GM12892 (cell line): ENCODE results near the gene NTRK3.

Source experiments
- DNase-seq: peaks from one replicate; pipeline ENCODE4 v3.0.0; 2011; ENCODE audit not compliant: insufficient read length
- FAIRE-seq: peaks from 2 replicates; lab custom pipeline; 2011; peaks lifted over from hg19 to GRCh38; lab: Jason Lieb, UNC
- POLR2A ChIP-seq: IDR thresholded peaks from 2 replicates; pipeline ENCODE4 v1.6.1; 2011; ENCODE audit warnings: low read depth, low read length, control low read depth
- POLR2AphosphoS5 ChIP-seq: IDR thresholded peaks from 2 replicates; pipeline ENCODE4 v1.6.1; 2011; ENCODE audit warnings: low read depth, low read length, control low read depth
- TAF1 ChIP-seq: IDR thresholded peaks from 2 replicates; pipeline ENCODE4 v1.6.1; 2011; ENCODE audit warnings: low read depth, mild to moderate bottlenecking, control low read depth, low read length, borderline replicate concordance

NTRK3 gene

GRCh38 chr15:87944691-87945090 lies 311.8 kb downstream of the NTRK3 start:
- TF ChIP-seq POLR2A (no peak), POLR2AphosphoS5 (no peak), TAF1 (no peak)
- FAIRE-seq (no peak), DNase-seq (no peak)

GRCh38 chr15:87944050-87944449 lies 312.5 kb downstream of the NTRK3 start:
- no peak for TF ChIP-seq POLR2AphosphoS5
- no peak for TF ChIP-seq POLR2A
- TF ChIP-seq TAF1 = no peak
- no peak for FAIRE-seq
- no peak for DNase-seq

GRCh38 chr15:87943626-87944025 lies 312.9 kb downstream of the NTRK3 start:
- FAIRE-seq (no peak), DNase-seq (no peak)
- TF ChIP-seq POLR2AphosphoS5 (no peak), POLR2A (no peak), TAF1 (no peak)

- DNase-seq (no peak), FAIRE-seq (no peak)
- TF ChIP-seq TAF1 = no peak
- TF ChIP-seq POLR2AphosphoS5 = no peak
- TF ChIP-seq POLR2A = no peak
Observed at GRCh38 chr15:87942316-87942715, 314.2 kb downstream of the NTRK3 start.

- TF ChIP-seq TAF1 (no peak), POLR2AphosphoS5 (no peak), POLR2A (no peak)
- no peak for DNase-seq
- FAIRE-seq = no peak
Observed at GRCh38 chr15:87941606-87942005, 314.9 kb downstream of the NTRK3 start.

- TF ChIP-seq POLR2AphosphoS5 (no peak), TAF1 (no peak), POLR2A (no peak)
- FAIRE-seq (no peak), DNase-seq (no peak)
Observed at GRCh38 chr15:87940768-87941167, 315.8 kb downstream of the NTRK3 start.

- no peak for FAIRE-seq
Observed at GRCh38 chr15:87939848-87940457, 316.6 kb downstream of the NTRK3 start.

GRCh38 chr15:87938031-87938430 lies 318.5 kb downstream of the NTRK3 start:
- DNase-seq = no peak
- FAIRE-seq = no peak

More at GRCh38 chr15:87939848-87940457, 316.6 kb downstream of the NTRK3 start:
- no peak for DNase-seq
- TF ChIP-seq POLR2AphosphoS5 = no peak

GRCh38 chr15:87935583-87935982 lies 321.0 kb downstream of the NTRK3 start:
- TF ChIP-seq POLR2AphosphoS5 (no peak), POLR2A (no peak), TAF1 (no peak)
- DNase-seq (no peak), FAIRE-seq (no peak)

More at GRCh38 chr15:87938031-87938430, 318.5 kb downstream of the NTRK3 start:
- TF ChIP-seq TAF1 = no peak
- no peak for TF ChIP-seq POLR2A
- TF ChIP-seq POLR2AphosphoS5 = no peak

- TF ChIP-seq POLR2AphosphoS5 (no peak), TAF1 (no peak), POLR2A (no peak)
- no peak for DNase-seq
- no peak for FAIRE-seq
Observed at GRCh38 chr15:87931584-87931983, 325.0 kb downstream of the NTRK3 start.

- FAIRE-seq (no peak), DNase-seq (no peak)
- TF ChIP-seq POLR2A (no peak), POLR2AphosphoS5 (no peak), TAF1 (no peak)
Observed at GRCh38 chr15:87930457-87930856, 326.1 kb downstream of the NTRK3 start.

GRCh38 chr15:87929841-87930240 lies 326.7 kb downstream of the NTRK3 start:
- FAIRE-seq = no peak
- TF ChIP-seq TAF1 (no peak), POLR2AphosphoS5 (no peak), POLR2A (no peak)
- DNase-seq = no peak

GRCh38 chr15:87924433-87924832 lies 332.1 kb downstream of the NTRK3 start:
- TF ChIP-seq POLR2A = no peak
- TF ChIP-seq TAF1 = no peak
- TF ChIP-seq POLR2AphosphoS5 = no peak
- no peak for DNase-seq
- FAIRE-seq = no peak
